Keratinocyte (primary cell): Measurements from ENCODE around the gene HMCN1. TPM values are rescaled to one million over a fixed set of nuclear protein-coding genes. Genes with fewer than 3 reads are reported as not detected.

Source experiments
- DNase-seq: peaks from one replicate; pipeline ENCODE4 v3.0.0-alpha.2; 2011; ENCODE audit warnings: low read depth, missing footprints, low spot score
- FAIRE-seq: peaks from 2 replicates; lab custom pipeline; 2011; peaks lifted over from hg19 to GRCh38; lab: Jason Lieb, UNC
- H2AFZ ChIP-seq: 2 replicates; pipeline ENCODE4 v1.6.0; 2012; ENCODE audit warnings: low read length, control low read depth, inconsistent platforms; ENCODE audit not compliant: control insufficient read depth
- H3K27ac ChIP-seq: 2 replicates; pipeline ENCODE4 v1.5.1; 2011; ENCODE audit warnings: low read length; ENCODE audit not compliant: control insufficient read depth, insufficient read depth
- H3K27me3 ChIP-seq: 3 replicates; pipeline ENCODE4 v1.6.0; 2011; ENCODE audit warnings: low read length; ENCODE audit not compliant: control insufficient read depth, insufficient read depth; ENCODE audit errors: extremely low read depth
- H3K36me3 ChIP-seq, 2 experiments: 2 replicates in 1 of 2; 3 replicates in 1 of 2; pipeline ENCODE4 v1.5.1; 2011; ENCODE audit warnings: low read length in 2 of 2, mild to moderate bottlenecking in 1 of 2; ENCODE audit not compliant: control insufficient read depth in 2 of 2, insufficient read depth in 2 of 2; ENCODE audit errors: extremely low read depth in 1 of 2
- H3K4me1 ChIP-seq: 3 replicates; pipeline ENCODE4 v1.5.1; 2011; ENCODE audit warnings: low read length; ENCODE audit not compliant: control insufficient read depth, insufficient read depth; ENCODE audit errors: extremely low read depth
- H3K4me2 ChIP-seq: 3 replicates; pipeline ENCODE4 v1.6.0; 2011; ENCODE audit warnings: low read depth, low read length; ENCODE audit not compliant: control insufficient read depth, insufficient read depth; ENCODE audit errors: extremely low read depth
- H3K4me3 ChIP-seq, 3 experiments: fragments of 200-600 bp in 1 of 3; sonication (generic) in 1 of 3; 2 replicates in 2 of 3; 3 replicates in 1 of 3; pipeline ENCODE4 v1.5.1; 2011 to 2016; ENCODE audit warnings: low read length in 3 of 3, mild to moderate bottlenecking in 3 of 3, control low read depth in 2 of 3, inconsistent platforms in 1 of 3, low read depth in 1 of 3, mixed read lengths in 1 of 3, mixed run types in 1 of 3, moderate library complexity in 1 of 3; ENCODE audit not compliant: control insufficient read depth in 2 of 3, insufficient read depth in 2 of 3; ENCODE audit errors: extremely low read depth in 1 of 3
- H3K79me2 ChIP-seq: 2 replicates; pipeline ENCODE4 v1.6.0; 2012; ENCODE audit warnings: low read length; ENCODE audit not compliant: control insufficient read depth, insufficient read depth
- H3K9ac ChIP-seq: 3 replicates; pipeline ENCODE4 v1.6.0; 2011; ENCODE audit warnings: low read length; ENCODE audit not compliant: control insufficient read depth, insufficient read depth; ENCODE audit errors: extremely low read depth
- H3K9me1 ChIP-seq: 3 replicates; pipeline ENCODE4 v1.6.0; 2011; ENCODE audit warnings: low read length; ENCODE audit not compliant: control insufficient read depth, insufficient read depth; ENCODE audit errors: extremely low read depth
- H3K9me3 ChIP-seq: 2 replicates; pipeline ENCODE4 v1.5.1; 2012; ENCODE audit warnings: low read depth, low read length; ENCODE audit not compliant: control insufficient read depth
- H4K20me1 ChIP-seq: 3 replicates; pipeline ENCODE4 v1.6.0; 2011; ENCODE audit warnings: low read length; ENCODE audit not compliant: control insufficient read depth, insufficient read depth; ENCODE audit errors: extremely low read depth
- EZH2 ChIP-seq: IDR thresholded peaks from one replicate; pipeline ENCODE4 v1.6.1; 2012; ENCODE audit warnings: inconsistent platforms, mild to moderate bottlenecking, low read length, moderate library complexity
- dilution Hi-C: fragments of 300-500 bp; cut with MboI; formaldehyde crosslinking; loops from one replicate; pipeline ENCODE4 v1.7.0; 2020; ENCODE audit warnings: low sequenced_read_pairs; ENCODE audit not compliant: extremely low pct_ligation_motif_present
- polyA plus RNA-seq, 5 experiments: library from polyadenylated mRNA; depleted of rRNA in 3 of 5; stranded (reverse) in 3 of 5; stranded (forward) in 1 of 5; unstranded in 1 of 5; fragments of >200 nt; gene quantifications; 1 replicate in 1 of 5; 2 replicates in 3 of 5; 3 replicates in 1 of 5; pipeline versions ENCODE4 v1.2.1 to v1.2.3, GENCODE V29; 2011 to 2012; ENCODE audit warnings: missing spikeins in 2 of 5, low read depth in 1 of 5, low replicate concordance in 1 of 5
- TF ChIP-seq, protein P1 (sequence below), 3 experiments: IDR thresholded peaks in 1 of 3; conservative IDR thresholded peaks in 1 of 3; optimal IDR thresholded peaks in 1 of 3; 2 replicates in 2 of 3; 3 replicates in 1 of 3; pipeline versions ENCODE3 to v1.5.1; 2011; ENCODE audit warnings: low read length in 3 of 3, mild to moderate bottlenecking in 3 of 3, moderate library complexity in 2 of 3, control low read depth in 1 of 3, inconsistent platforms in 1 of 3; ENCODE audit not compliant: insufficient read depth in 2 of 3; ENCODE audit errors: extremely low read depth in 1 of 3

HMCN1 gene
- polyA plus RNA-seq, 1 donor (not counting 4 experiments of a cell fraction or from before 2014, with no cell fraction given) = 1.8 TPM

DNA sequence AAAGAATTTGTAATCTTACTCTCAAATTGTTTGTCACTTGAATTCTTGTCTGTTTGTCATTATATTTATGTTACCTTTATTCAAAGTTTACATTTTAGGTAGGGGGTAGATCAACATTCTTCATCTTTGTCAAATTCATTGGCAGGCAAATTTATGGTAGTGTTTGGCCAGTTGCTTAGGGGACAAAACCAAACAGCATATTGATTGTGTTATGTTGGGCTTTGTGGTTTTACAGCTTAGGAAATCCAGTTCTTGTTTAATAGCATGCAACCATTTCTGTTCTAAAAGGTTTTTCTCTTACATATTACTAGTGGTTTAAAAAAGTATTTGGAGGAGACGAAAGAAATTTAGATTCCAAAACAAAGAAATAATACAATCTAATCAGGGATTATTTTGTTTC, 91.4 kb downstream of the HMCN1 start:
- Histone ChIP-seq H3K9me3 (no peaks in the 10 kb centered on the region), H3K4me3 (no peak overlapping the region), H3K79me2 (no peaks in the 10 kb centered on the region), H3K27ac (no peak overlapping the region), H3K4me1 (no peaks in the 10 kb centered on the region), H2AFZ (no peak overlapping the region), H3K4me2 (no peak overlapping the region), H3K9me1 (no peaks in the 10 kb centered on the region), H4K20me1 (no peaks in the 10 kb centered on the region), H3K36me3 (no peaks in the 10 kb centered on the region), H3K9ac (no peak overlapping the region), H3K27me3 (no peaks in the 10 kb centered on the region)
- dilution Hi-C loops = no loop called here
- FAIRE-seq (no peak), DNase-seq (no peak)
- no peak for TF ChIP-seq EZH2
- TF ChIP-seq, protein P1, sequence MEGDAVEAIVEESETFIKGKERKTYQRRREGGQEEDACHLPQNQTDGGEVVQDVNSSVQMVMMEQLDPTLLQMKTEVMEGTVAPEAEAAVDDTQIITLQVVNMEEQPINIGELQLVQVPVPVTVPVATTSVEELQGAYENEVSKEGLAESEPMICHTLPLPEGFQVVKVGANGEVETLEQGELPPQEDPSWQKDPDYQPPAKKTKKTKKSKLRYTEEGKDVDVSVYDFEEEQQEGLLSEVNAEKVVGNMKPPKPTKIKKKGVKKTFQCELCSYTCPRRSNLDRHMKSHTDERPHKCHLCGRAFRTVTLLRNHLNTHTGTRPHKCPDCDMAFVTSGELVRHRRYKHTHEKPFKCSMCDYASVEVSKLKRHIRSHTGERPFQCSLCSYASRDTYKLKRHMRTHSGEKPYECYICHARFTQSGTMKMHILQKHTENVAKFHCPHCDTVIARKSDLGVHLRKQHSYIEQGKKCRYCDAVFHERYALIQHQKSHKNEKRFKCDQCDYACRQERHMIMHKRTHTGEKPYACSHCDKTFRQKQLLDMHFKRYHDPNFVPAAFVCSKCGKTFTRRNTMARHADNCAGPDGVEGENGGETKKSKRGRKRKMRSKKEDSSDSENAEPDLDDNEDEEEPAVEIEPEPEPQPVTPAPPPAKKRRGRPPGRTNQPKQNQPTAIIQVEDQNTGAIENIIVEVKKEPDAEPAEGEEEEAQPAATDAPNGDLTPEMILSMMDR (optimal IDR thresholded peaks at IDR 0.05 in 1 of 3, IDR thresholded peaks at IDR 0.05 in 1 of 3, conservative IDR thresholded peaks at IDR 0.05 in 1 of 3; ENCODE audit: extremely low read depth in 1 of 3, insufficient read depth in 2 of 3, low read length in 3 of 3) = no peak

DNA sequence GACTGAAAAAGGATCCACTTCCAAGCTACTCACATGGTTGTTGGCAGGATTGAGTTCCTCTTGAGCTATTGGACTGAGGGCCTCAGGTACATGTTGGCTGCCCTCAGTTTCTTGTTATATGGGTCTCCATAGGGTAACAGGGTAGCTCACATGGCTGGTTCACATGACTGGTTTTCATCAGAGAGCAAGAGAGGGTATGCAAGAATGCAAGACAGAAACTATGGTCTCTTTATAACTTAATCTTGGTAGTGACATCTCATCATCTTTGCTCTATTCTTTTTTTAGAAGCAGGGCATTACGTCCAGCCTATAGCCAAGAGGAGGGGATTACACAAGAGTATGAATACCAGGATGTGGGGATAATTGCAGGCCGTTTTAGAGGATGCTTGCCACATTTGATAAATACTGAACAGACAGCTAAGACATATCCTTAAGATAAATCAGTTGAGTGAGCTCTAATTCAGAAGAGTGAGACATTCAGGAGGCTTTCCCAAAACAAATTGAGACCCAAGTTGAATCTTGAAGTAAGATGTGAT, 100.2 kb downstream of the HMCN1 start:
- no peaks in the 10 kb centered on the region for H3K9me1 ChIP-seq

More for the DNA sequence above, 100.2 kb downstream of the HMCN1 start:
- no peaks in the 10 kb centered on the region for H3K4me1 ChIP-seq
- H3K9ac ChIP-seq = no peak overlapping the region
- no peaks in the 10 kb centered on the region for H3K9me3 ChIP-seq
- no peaks in the 10 kb centered on the region for H3K36me3 ChIP-seq
- no peak overlapping the region for H3K4me3 ChIP-seq
- TF ChIP-seq, protein P1 (optimal IDR thresholded peaks at IDR 0.05 in 1 of 3, IDR thresholded peaks at IDR 0.05 in 1 of 3, conservative IDR thresholded peaks at IDR 0.05 in 1 of 3; ENCODE audit: extremely low read depth in 1 of 3, insufficient read depth in 2 of 3, low read length in 3 of 3) = no peak
- no peak for TF ChIP-seq EZH2
- no peak overlapping the region for H3K4me2 ChIP-seq
- H4K20me1 ChIP-seq = no peaks in the 10 kb centered on the region
- H3K27me3 ChIP-seq = no peaks in the 10 kb centered on the region
- no peak for FAIRE-seq
- DNase-seq = no peak
- H3K27ac ChIP-seq = no peak overlapping the region
- no peak overlapping the region for H2AFZ ChIP-seq
- dilution Hi-C loops = no loop called here
- H3K79me2 ChIP-seq = no peaks in the 10 kb centered on the region
